Thyroid gland (tissue), 4 donors: ENCODE data around the gene MAST4.

Experiments
- CTCF ChIP-seq, 6 experiments: fragments of 200-600 bp in 3 of 6; fragments of 450-650 bp in 3 of 6; sonication (generic) in 3 of 6; IDR thresholded peaks; one replicate each; pipeline ENCODE4 v1.5.1; 2016 to 2019; ENCODE audit warnings: antibody characterized with exemption in 6 of 6, mild to moderate bottlenecking in 2 of 6, inconsistent platforms in 1 of 6, moderate library complexity in 1 of 6
- POLR2A ChIP-seq, 2 donors: fragments of 450-650 bp; IDR thresholded peaks; one replicate each; pipeline ENCODE4 v1.6.1; 2017; ENCODE audit warnings: antibody characterized with exemption in 2 of 2, mild to moderate bottlenecking in 2 of 2, moderate library complexity in 1 of 2

DNA sequence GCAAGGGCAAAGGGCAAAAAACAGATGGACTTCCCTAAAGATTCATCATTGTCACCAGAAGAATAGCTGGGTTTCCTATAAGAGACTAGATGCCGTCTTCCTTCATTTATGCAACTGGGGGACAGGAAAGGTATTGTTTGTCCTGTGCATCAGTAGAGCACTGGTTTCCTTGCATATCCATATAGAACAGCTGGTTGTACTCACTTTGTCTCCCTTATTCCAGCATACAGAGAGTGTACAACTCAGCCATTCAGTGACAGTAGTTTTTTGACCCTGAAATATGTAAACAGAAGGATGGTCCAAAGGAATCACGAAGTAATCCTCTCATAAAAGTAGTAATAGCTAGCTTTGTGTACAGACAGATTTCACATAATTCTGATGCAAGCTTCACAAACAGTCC, 22.5 kb upstream of the MAST4 start:
- TF ChIP-seq CTCF (IDR thresholded peaks at IDR 0.05) (no peak), POLR2A (IDR thresholded peaks at IDR 0.05) (no peak)
